Measurements from ENCODE around the gene GPR137.
A peak's percentile ranks its signal among the peaks of the same experiment; 100 is the strongest.
"Not testable (repeated sequence)": the region's sequence is repeated elsewhere in the genome, so short reads cannot be mapped to it uniquely, and the experiment has no call there.

GPR137 gene

DNA sequence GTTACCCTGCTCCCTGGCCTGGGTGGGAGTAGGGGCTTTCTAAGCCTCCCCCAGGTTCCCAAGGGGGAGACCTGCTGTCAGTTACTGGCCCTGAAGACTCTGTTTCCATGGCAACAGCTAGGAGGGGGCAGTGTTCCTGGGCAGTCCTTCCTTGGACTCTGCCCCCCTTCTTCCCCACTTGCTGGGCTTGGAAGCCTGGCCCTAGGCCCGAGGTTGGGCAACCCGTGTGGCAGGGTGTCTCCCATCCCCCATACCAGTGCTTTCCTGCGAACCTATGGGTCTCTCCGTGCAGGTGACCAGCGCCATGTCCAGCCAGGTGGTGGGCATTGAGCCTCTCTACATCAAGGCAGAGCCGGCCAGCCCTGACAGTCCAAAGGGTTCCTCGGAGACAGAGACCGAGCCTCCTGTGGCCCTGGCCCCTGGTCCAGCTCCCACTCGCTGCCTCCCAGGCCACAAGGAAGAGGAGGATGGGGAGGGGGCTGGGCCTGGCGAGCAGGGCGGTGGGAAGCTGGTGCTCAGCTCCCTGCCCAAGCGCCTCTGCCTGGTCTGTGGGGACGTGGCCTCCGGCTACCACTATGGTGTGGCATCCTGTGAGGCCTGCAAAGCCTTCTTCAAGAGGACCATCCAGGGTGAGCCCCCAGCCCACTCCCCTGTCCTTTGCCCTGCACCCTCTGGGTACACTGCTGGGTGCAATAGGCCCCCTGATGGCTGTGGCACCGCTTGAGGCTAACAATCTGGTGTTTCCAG lies 21.4 kb downstream of the GPR137 start:
- TF ChIP-seq, protein P1, sequence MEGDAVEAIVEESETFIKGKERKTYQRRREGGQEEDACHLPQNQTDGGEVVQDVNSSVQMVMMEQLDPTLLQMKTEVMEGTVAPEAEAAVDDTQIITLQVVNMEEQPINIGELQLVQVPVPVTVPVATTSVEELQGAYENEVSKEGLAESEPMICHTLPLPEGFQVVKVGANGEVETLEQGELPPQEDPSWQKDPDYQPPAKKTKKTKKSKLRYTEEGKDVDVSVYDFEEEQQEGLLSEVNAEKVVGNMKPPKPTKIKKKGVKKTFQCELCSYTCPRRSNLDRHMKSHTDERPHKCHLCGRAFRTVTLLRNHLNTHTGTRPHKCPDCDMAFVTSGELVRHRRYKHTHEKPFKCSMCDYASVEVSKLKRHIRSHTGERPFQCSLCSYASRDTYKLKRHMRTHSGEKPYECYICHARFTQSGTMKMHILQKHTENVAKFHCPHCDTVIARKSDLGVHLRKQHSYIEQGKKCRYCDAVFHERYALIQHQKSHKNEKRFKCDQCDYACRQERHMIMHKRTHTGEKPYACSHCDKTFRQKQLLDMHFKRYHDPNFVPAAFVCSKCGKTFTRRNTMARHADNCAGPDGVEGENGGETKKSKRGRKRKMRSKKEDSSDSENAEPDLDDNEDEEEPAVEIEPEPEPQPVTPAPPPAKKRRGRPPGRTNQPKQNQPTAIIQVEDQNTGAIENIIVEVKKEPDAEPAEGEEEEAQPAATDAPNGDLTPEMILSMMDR (IDR thresholded peaks at IDR 0.05; ENCODE audit: insufficient read depth, low read depth, low read length, missing control alignments): no peak
- DNase-seq (ENCODE audit: low read depth): peak; percentile 33
- H3K4me3 ChIP-seq (ENCODE audit: low read depth, low read length): peak overlapping the region; percentile 94

DNA sequence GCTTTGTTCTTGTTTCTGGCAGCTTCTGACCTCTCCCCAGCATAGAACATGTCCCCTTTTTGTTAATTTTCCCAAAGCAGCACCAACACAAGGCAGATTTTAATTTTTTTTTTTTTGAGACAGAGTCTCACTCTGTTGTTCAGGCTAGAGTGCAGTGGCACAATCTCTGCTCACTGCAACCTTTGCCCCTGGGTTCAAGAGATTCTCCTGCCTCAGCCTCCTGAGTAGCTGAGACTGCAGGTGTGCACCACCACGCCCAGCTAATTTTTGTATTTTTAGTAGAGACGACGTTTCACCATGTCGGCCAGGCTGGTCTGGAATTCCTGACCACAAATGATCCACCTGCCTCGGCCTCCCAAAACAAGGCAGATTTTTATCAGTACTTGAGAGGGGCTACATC lies 22.1 kb downstream of the GPR137 start:
- not testable (repeated sequence) for DNase-seq (ENCODE audit: low read depth); H3K4me3 ChIP-seq (ENCODE audit: low read depth, low read length)

DNA sequence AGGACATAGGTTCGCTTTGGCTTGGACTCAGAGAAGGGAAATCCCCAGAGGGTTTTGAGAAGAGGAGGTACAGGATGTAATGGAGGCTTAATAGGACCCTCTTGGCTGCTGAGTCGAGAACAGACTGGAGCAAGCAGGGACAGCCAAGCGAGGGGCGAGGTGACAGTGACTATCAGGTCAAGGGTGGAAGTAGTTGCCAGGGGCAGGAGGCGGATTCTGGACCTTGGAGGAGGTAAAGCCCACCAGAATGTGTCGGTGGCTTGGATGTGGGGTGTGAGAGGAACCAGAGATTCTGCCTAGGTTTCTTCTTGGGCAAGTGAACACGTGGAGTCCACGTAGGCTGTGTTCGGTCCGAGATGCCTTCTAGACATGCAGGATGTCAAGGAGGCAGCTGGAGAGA lies 27.3 kb downstream of the GPR137 start:
- DNase-seq (ENCODE audit: low read depth): no peak
- no peak overlapping the region for H3K4me3 ChIP-seq (ENCODE audit: low read depth, low read length)
- TF ChIP-seq, protein P1 (IDR thresholded peaks at IDR 0.05; ENCODE audit: insufficient read depth, low read depth, low read length, missing control alignments): no peak

DNA sequence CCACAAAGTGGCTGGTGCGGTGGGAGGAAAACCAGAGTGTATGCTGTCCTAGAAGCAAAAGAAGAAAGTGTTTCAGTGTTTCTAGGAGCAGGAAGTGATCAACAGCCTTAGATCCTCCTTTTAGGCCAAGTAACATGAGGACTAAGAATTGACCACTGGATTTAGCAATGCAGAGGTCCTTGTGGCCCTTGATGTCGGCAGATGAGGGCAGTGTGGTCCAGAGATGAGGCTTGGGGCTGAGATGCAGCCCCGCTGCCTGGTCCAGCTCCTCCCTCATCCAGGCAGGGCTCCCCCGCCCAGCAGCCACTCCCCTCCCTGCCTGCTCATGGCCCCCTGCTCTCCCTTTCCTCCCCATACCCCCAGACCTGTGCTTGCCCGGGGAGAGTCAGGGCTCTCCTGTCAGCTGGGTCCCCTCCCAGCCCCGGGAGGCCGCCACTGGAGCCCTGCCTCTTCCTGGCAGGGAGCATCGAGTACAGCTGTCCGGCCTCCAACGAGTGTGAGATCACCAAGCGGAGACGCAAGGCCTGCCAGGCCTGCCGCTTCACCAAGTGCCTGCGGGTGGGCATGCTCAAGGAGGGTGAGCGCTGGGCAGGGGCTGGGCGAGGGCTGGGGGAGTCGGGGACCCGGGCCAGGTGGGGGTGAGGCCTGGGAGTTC lies 28.0 kb downstream of the GPR137 start:
- DNase-seq (ENCODE audit: low read depth): no peak
- TF ChIP-seq, protein P1 (IDR thresholded peaks at IDR 0.05; ENCODE audit: insufficient read depth, low read depth, low read length, missing control alignments): no peak
- H3K4me3 ChIP-seq (ENCODE audit: low read depth, low read length): no peak overlapping the region

DNA sequence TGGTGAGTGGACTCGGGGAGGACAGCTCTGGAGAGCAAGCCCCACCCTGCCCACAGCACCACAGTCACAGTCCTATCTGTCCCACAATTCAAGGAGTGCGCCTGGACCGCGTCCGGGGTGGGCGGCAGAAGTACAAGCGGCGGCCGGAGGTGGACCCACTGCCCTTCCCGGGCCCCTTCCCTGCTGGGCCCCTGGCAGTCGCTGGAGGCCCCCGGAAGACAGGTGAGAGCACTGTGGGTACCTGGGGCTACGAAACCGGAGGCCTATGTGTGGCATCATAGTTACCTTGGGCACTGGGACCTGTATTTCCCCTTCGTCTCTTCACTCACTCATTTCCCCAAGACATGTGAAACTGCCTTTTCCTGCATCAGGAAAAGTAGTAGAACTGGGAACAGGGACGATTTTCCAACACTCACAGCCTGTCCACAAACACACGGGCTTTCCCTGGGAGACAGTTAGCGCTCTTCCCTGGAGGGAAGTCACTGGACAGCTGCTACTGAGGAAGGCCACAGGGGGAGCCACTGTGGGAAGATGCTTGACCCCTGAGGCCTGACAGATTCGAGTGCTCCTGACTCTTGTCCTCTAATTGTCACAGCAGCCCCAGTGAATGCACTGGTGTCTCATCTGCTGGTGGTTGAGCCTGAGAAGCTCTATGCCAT lies 28.6 kb downstream of the GPR137 start:
- DNase-seq (ENCODE audit: low read depth): no peak
- TF ChIP-seq, protein P1 (IDR thresholded peaks at IDR 0.05; ENCODE audit: insufficient read depth, low read depth, low read length, missing control alignments): no peak
- no peak overlapping the region for H3K4me3 ChIP-seq (ENCODE audit: low read depth, low read length)

DNA sequence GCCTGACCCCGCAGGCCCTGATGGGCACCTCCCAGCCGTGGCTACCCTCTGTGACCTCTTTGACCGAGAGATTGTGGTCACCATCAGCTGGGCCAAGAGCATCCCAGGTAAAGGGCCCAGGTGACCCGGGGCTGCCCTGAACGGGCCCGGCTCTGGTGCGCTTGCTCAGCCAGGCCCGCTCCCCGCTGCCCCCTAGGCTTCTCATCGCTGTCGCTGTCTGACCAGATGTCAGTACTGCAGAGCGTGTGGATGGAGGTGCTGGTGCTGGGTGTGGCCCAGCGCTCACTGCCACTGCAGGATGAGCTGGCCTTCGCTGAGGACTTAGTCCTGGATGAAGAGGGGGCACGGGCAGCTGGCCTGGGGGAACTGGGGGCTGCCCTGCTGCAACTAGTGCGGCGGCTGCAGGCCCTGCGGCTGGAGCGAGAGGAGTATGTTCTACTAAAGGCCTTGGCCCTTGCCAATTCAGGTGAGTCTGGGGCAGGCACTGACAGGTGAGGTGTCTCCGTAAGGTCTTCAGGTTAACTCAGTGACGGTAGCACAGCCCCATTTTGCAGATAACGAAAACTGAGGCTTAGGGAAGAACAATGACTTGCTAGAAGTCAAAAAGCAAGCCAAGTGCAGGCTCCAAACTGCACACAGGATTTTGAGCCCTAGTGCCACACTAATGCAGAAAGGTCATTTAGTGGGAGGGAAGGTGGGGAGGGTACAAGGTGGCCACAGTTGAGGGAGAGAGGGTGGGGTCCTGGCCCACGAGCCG lies 29.3 kb downstream of the GPR137 start:
- no peak overlapping the region for H3K4me3 ChIP-seq (ENCODE audit: low read depth, low read length)
- TF ChIP-seq, protein P1 (IDR thresholded peaks at IDR 0.05; ENCODE audit: insufficient read depth, low read depth, low read length, missing control alignments): no peak
- DNase-seq (ENCODE audit: low read depth): no peak

DNA sequence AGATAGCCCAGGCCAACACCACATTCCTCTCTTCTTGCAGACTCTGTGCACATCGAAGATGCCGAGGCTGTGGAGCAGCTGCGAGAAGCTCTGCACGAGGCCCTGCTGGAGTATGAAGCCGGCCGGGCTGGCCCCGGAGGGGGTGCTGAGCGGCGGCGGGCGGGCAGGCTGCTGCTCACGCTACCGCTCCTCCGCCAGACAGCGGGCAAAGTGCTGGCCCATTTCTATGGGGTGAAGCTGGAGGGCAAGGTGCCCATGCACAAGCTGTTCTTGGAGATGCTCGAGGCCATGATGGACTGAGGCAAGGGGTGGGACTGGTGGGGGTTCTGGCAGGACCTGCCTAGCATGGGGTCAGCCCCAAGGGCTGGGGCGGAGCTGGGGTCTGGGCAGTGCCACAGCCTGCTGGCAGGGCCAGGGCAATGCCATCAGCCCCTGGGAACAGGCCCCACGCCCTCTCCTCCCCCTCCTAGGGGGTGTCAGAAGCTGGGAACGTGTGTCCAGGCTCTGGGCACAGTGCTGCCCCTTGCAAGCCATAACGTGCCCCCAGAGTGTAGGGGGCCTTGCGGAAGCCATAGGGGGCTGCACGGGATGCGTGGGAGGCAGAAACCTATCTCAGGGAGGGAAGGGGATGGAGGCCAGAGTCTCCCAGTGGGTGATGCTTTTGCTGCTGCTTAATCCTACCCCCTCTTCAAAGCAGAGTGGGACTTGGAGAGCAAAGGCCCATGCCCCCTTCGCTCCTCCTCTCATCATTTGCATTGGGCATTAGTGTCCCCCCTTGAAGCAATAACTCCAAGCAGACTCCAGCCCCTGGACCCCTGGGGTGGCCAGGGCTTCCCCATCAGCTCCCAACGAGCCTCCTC lies 30.2 kb downstream of the GPR137 start:
- not testable (repeated sequence) for DNase-seq (ENCODE audit: low read depth)
- H3K4me3 ChIP-seq (ENCODE audit: low read depth, low read length): peak overlapping the region; percentile 99; the same call in 1 of the 2 replicates

Data from GM12865 (cell line).